DMS153 (cell line): Measurements from ENCODE around the gene OR52E4.

ENCODE experiments used
- DNase-seq: peaks from one replicate; lab custom pipeline; 2025; lab: John Stamatoyannopoulos, UW

Gene OR52E4

DNA sequence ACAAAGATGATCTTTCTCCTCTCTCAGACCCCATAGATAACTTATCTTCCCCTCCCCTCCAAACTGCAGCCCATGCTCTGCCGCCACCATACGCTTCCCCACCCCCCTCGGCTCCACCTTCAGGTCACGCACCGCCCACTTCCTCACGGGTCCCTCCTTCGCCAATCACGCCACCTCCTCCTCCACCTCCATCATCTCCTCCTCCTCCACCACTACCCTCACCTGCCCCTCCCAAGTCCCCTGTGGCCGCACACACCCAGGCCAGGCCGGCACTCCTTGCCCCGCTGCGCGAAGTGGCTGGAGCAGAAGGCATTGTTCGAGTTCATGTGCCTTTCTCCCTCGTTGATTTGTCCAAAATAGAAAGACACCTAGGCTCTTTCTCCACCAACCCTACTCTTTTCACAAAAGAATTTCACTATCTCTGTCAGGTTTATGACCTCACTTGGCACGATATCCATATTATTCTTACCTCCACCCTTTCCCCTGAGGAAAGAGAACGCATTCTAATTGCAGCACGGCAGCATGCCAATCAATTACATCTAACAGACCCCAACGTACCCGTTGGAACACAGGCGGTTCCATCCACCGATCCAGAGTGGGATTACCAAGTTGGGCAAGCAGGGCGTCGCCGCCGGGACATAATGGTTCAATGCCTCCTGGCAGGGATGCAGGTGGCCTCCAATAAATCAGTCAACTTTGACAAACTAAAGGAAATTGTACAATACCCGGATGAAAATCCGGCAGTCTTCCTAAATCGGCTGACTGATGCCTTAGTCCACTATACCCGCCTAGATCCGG is 49.3 kb downstream of the OR52E4 start:
- DNase-seq, result no peak

DNA sequence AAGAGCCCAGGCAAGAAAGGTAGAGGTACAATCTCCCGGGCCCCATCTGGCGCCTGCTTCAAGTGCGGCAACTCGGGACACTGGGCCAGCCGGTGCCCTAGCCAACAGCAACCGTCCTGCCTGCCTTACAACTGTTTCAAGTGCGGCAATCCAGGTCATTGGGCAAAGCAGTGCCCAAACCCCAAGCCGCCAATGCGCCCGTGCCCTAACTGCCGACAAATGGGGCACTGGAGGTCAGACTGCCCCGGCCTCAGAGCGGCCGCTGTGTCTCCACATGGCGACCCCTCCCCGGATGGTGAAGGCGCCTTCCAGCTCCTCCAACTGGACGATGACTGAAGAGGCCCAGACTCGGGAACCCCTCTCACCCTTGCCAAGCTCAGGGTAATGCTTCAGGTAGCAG is 50.2 kb downstream of the OR52E4 start:
- DNase-seq, result no peak

DNA sequence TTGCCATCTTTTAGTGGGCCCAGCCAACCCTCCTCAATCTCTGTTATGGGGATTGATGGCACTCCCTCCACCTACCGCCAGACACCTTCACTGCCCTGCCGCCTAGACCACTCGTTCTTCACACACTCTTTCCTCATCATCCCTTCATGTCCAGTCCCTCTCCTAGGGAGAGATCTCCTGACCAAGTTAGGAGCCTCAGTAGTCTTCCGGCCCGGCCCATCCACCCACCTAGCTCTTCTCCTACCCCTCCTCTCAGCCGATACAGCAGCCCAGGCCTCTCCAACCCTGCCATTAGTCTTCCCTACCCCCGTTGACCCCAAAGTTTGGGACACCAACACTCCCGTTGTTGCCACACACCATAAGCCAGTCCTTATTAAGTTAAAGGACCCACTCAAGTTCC is 50.6 kb downstream of the OR52E4 start:
- no peak for DNase-seq

DNA sequence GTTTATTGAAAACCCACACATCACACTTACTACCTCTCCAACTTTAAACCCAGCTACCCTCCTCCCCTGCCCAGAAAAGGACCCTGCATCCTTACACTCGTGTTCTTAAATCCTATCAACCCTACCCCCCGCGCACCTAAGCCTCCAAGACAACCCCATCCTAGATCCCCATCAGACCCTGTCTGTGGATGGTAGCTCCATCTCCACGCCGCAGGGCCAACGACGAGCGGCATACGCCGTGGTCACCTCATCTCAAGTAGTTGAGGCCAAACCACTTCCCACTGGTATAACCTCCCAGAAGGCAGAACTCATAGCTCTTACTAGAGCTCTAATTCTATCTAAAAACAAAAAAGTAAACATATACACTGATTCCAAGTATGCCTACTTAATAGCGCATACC is 52.2 kb downstream of the OR52E4 start:
- DNase-seq, result no peak

DNA sequence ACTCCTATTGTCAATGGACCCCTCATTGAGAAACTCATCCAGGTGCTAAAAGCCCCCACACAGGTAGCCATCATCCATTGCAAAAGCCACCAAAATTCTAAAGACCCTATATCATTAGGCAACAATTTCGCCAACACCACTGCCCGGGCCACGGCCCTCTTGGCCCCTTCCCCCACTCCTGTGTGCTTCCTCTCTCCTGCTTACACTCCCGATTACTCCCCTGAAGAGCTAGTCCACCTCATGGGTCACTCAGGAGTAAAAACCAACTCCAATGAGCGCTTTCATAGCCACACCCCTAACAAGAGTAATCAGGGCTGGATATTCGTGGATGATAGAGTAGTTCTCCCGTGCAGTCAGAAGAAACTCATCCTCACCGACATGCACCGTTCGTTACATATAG is 52.7 kb downstream of the OR52E4 start:
- no peak for DNase-seq
